ENCODE results near the gene C1orf53. TPM values are rescaled to one million over a fixed set of nuclear protein-coding genes. Genes with fewer than 3 reads are reported as not detected.

Gene C1orf53
- total RNA-seq, 1 donor from 2014 or later: 0.40 TPM

DNA sequence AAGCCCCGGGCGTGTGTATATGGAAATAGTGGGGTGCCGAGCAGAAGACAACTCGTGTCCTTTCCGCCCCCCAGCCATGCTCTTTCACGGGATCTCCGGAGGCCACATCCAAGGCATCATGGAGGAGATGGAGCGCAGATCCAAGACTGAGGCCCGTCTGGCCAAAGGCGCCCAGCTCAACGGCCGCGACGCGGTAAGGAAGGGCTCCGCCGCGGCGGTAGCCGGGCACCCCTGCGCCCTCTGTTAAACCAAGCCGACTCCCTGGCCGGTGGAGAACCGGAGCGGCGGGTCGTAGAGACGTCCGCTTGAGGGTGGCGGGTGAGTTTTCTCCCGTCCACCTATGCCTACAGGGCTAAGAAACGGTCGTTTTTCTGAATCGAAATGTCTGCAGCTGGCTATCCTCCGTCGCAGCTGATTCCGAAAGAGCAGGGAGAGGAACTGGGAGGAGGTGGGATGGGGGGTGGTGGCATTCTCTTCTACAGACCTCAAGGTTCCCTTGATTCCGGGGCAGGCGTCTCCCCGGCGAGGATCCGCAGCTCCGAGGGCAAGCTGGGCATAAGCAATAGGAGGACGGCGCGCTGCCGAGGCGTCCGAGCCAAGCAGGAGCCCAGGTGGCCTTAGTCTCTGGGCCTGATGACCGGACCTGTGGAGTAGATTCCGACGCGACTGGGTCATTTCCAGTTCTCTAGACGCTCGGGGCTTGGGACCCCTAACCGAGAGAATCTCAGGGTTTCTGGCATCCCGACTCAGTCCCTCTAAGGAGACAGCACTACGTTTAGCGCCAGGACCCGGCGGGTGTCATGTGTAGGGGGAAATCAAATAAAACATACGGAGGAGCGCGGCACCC is 15.6 kb downstream of the C1orf53 start:
- no peak overlapping the region for H3K4me3 ChIP-seq (ENCODE audit: low read depth, low read length)
- no peak for DNase-seq (ENCODE audit: low read depth)
- TF ChIP-seq, protein P1, sequence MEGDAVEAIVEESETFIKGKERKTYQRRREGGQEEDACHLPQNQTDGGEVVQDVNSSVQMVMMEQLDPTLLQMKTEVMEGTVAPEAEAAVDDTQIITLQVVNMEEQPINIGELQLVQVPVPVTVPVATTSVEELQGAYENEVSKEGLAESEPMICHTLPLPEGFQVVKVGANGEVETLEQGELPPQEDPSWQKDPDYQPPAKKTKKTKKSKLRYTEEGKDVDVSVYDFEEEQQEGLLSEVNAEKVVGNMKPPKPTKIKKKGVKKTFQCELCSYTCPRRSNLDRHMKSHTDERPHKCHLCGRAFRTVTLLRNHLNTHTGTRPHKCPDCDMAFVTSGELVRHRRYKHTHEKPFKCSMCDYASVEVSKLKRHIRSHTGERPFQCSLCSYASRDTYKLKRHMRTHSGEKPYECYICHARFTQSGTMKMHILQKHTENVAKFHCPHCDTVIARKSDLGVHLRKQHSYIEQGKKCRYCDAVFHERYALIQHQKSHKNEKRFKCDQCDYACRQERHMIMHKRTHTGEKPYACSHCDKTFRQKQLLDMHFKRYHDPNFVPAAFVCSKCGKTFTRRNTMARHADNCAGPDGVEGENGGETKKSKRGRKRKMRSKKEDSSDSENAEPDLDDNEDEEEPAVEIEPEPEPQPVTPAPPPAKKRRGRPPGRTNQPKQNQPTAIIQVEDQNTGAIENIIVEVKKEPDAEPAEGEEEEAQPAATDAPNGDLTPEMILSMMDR (conservative IDR thresholded peaks at IDR 0.05; ENCODE audit: low read depth, low read length): no peak

DNA sequence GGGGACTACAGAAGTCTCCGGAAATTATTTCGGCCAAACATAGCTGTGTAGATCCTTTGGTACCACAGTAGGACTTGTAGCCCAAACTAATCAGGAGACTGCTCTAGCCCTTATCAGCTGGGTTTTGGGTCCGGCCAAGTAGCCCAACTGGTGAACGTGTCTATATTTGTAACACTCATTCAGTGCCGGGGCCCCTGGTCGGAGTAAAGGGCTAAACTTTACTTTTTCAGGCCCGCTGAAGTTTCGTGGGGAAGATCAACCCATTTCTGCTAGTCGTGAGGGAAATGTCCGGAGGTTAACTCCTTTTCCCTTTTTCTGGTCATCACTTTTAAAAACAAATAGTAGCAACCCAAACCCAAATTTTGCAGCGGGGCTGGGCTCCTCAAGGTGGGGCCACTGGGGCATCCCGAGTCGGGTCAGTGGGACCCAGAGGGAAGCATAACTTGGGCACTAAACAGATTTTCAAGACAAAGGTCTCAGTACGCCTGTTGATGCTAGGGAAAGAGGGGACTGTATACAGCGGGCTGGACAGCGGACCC is 16.4 kb downstream of the C1orf53 start:
- H3K4me3 ChIP-seq (ENCODE audit: low read depth, low read length): no peak overlapping the region
- DNase-seq (ENCODE audit: low read depth): no peak
- TF ChIP-seq, protein P1 (conservative IDR thresholded peaks at IDR 0.05; ENCODE audit: low read depth, low read length): no peak

DNA sequence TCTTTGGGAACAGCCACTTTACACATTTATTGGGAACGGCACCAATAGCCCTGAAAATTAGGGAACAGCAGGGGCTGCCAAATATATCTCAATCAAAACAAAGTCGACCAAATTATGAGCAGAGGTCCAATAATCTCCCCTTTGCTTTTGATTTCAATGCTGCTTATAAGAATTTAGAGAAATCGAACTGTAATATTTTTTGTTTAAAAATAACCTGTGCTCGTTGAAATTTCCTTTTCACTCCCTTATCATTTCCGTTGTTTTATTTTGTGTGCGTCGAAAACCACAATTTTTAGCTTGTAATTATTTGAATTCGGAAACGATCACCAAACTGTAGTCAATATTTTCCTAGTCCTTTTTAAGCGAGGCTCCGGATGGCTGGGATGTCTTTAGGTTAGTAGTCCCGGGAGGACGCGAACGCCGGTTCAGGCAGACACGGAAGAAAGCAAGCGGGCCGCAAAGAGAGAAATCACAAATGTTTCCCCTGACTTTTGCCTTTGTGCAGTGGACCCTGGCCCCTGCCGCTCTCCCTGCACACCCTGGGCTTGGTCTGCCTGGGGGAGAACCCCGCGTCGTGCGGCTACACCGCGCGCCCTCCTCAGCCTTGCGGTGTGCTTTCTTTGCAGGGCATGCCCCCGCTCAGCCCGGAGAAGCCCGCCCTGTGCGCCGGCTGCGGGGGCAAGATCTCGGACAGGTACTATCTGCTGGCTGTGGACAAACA is 17.1 kb downstream of the C1orf53 start:
- H3K4me3 ChIP-seq (ENCODE audit: low read depth, low read length): no peak overlapping the region
- TF ChIP-seq, protein P1 (conservative IDR thresholded peaks at IDR 0.05; ENCODE audit: low read depth, low read length): no peak
- no peak for DNase-seq (ENCODE audit: low read depth)

DNA sequence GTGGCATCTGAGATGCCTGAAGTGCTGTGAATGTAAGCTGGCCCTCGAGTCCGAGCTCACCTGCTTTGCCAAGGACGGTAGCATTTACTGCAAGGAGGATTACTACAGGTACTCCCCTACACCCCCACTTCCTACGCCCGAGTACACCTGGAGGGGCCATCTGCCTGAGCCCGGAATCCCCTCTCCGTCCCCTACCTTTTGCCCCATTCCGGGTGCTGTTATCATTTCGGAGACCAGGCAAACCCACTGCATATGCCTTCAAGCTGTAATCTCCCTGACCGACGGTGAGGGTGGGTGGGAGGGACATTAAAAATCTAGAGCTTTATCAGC is 17.6 kb downstream of the C1orf53 start:
- H3K4me3 ChIP-seq (ENCODE audit: low read depth, low read length): no peak overlapping the region
- no peak for DNase-seq (ENCODE audit: low read depth)
- TF ChIP-seq, protein P1 (conservative IDR thresholded peaks at IDR 0.05; ENCODE audit: low read depth, low read length): no peak

DNA sequence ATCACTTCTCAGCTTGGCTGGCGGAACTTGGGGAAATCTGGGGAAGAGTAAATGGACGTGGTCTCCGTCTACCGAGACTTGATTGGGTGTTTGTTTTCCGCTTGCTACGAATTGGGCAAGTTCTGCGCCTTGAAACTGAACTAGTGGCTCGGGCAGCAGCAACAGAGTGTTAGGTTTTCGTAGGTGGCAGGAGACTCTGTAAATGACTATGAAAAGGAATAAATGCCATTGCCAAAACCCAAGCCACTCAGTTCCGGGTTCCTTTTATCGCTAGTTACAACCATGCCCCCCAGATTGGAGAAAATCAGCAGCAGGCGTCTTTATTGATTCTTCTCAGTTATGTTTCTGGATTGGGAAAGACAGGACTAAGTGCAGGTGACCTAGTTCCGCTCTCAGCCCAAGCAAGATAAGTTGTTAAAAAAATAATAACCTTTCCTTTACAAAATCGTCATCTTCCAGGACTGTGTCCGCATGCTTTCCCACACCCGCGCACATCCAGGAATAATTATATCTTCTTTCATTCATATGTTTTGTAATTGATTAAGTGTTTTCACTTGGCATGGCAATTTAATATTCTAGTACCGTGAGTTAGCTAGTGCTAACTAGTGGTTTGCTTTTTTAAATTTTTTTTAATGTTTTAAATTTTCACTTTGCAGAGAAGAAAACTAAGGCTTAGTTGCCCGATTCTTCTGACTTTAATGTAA is 18.1 kb downstream of the C1orf53 start:
- DNase-seq (ENCODE audit: low read depth): no peak
- TF ChIP-seq, protein P1 (conservative IDR thresholded peaks at IDR 0.05; ENCODE audit: low read depth, low read length): no peak
- H3K4me3 ChIP-seq (ENCODE audit: low read depth, low read length): no peak overlapping the region

DNA sequence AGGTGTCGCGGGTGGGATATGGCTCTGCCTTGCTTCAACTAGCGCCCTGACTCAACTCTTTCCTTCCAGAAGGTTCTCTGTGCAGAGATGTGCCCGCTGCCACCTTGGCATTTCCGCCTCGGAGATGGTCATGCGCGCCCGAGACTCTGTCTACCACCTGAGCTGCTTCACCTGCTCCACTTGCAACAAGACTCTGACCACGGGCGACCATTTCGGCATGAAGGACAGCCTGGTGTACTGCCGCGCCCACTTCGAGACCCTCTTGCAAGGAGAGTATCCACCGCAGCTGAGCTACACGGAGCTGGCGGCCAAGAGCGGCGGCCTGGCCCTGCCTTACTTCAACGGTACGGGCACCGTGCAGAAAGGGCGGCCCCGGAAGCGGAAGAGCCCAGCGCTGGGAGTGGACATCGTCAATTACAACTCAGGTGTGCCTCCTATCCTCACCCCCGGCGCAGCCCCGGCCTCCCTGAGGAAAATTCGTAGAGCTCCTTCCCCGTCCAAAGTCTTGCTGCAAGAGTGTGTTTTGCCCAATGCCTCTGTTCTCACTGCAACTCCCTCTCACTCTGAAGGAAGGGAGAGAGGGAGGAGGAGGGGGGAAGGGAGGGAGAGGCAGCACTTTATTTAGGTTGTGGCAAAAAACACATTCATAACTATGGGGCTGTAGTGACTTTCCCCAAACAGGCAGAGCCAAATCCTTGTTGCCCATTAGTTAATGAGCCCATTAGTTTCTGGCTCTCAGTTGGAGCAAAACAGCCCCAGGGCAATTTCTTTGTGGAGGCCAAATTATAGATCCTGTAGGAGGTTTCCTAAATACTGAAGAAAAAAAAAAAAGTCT is 19.0 kb downstream of the C1orf53 start:
- DNase-seq (ENCODE audit: low read depth): no peak
- H3K4me3 ChIP-seq (ENCODE audit: low read depth, low read length): no peak overlapping the region
- TF ChIP-seq, protein P1 (conservative IDR thresholded peaks at IDR 0.05; ENCODE audit: low read depth, low read length): no peak
